GM18508 (cell line): ENCODE data around the gene FAM199X.
"Not testable (repeated sequence)": the region's sequence is repeated elsewhere in the genome, so short reads cannot be mapped to it uniquely, and the experiment has no call there.

ENCODE experiments used
- ATAC-seq: cut with Tn5 transposase; IDR thresholded peaks from one replicate; pipeline ENCODE4 v1.9.1; 2021; ENCODE audit warnings: moderate number of reproducible peaks; ENCODE audit not compliant: insufficient read depth, unreplicated experiment

FAM199X gene

DNA sequence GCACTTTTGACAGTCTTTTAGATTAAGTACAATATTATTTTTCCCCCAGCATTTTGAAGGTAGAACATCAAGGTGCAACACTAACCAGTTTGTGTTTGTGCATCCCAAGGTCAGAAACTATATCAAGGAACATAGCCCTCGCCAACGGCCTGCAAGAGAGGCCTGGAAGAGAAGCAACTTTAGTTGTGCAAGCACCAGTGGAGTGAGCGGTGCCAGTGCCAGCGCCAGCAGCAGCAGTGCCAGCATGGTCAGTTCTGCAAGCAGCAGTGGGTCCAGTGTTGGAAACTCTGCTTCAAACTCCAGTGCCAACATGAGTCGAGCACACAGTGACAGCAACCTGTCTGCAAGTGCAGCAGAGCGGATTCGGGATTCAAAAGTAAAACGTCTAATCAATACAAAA, 21.7 kb downstream of the FAM199X start:
- ATAC-seq = no peak

DNA sequence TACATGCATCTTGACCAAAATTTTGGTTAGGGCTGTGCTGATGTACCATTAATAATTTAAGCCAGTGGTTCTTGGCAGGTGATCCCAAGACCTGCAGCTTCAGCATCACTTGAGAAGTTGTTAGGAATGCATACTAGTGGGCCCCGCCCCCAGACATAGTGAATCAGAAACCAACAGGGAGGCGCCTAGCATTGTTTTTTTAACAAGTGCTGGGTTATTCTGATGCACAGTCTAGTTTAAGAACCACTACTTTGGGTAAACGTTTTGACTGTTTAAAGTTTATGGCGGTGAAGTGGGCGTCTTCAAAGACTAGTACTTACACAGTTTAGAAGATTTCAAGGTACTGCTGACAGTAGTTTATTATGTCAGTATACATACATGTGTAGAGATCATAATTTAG, 23.6 kb downstream of the FAM199X start:
- no peak for ATAC-seq

DNA sequence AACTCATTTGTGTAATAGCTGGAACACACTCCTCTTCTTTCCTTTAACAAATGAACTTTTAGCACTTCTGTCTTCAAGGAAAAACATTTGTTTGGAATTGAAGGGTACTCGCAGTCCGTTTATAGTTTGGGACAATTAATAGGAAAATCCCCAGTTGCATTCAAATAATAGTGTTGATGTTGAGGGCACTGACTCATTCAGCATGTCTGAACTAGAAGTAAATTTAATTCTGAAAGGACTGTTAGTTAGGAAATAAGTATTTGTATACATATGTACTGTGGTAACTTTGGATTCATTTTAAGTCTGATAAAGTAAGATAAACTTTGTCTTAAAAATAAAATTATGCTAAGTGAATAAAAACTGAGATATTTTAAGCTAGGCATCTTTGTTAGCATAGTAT, 27.2 kb downstream of the FAM199X start:
- ATAC-seq = no peak

DNA sequence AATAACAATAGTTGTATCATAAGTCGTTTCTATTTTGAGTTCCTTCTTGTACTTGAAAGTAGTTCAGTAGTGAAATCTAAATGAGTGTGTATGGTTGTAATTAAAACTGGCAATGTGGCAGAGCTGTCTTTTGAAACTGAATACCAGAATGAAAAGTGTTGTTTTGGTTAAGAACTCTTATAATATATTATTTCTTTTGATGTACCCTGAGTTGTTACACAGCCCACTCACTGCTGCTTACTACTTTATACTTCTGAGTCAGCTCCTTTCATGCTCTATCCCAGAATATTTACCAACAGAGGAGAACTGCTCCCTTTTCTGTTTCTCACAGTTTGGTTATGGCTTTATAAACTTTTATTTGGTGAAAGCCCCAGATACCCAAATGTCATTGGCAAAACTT, 28.8 kb downstream of the FAM199X start:
- ATAC-seq = no peak

- ATAC-seq = no peak
These were observed 29.3 kb downstream of the FAM199X start for GRCh38 chrX:104195489-104196084.

DNA sequence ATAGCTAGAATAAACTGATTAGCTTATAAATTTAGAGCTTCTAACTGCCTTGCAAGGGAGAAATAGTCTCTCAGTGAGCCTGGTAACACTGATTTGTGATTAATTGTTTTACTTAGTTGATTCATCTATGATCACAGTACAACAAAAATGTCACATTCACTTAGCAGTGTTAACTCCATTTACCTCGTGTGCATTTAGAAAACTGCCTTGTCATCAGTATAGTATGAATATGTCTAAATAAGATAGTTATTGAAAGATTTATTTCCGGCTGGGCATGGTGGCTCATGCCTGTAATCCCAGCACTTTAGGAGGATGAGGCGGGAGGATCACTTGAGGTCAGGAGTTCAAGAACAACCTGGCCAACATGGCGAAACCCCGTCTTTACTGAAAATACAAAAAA, 39.3 kb downstream of the FAM199X start:
- ATAC-seq = no peak

DNA sequence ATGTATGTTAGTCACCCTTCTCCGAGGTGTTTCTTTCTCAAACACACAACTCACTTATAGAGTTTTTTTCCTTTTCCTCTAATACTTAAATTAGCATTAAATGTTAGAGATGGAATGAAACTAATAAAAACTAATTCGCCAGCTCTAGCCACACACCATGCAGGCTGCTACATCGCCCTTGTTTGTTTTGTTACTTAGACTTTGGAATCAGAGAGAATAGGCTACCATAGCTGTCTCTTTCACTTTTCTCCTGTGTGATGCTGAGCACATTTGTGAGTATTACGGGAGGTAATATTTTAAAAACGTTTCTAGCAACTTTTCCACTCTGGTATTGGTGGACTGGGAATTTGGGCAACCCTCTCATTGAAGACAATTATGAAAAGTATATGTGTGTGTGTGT, 44.9 kb downstream of the FAM199X start:
- ATAC-seq = no peak

DNA sequence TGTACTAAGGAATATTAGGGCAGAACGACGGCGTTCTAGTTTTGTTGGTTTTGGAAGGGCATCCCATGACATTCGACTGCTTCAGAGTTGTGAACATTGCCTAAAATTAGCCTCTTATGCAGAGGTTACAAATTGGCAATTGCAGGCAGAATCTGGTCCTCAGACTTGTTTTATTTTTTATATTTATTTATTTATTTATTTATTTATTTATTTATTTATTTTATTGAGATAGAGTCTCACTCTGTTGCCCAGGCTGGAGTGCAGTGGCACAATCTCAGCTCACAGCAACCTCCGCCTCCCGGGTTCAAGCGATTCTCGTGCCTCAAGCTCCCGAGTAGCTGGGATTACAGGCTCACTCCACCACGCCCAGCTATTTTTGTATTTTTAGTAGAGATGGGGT, 63.8 kb downstream of the FAM199X start:
- not testable (repeated sequence) for ATAC-seq
